ENCODE data around the gene RLBP1. TPM values are rescaled to one million over a fixed set of nuclear protein-coding genes. Genes with fewer than 3 reads are reported as not detected.

Gene RLBP1
- total and polyA plus RNA-seq, 2 of the 13 experiments (the other 11 are each of a cell fraction or from before 2014, with no cell fraction given): 0.07 TPM; not detected in 1

- TF ChIP-seq, protein P1, sequence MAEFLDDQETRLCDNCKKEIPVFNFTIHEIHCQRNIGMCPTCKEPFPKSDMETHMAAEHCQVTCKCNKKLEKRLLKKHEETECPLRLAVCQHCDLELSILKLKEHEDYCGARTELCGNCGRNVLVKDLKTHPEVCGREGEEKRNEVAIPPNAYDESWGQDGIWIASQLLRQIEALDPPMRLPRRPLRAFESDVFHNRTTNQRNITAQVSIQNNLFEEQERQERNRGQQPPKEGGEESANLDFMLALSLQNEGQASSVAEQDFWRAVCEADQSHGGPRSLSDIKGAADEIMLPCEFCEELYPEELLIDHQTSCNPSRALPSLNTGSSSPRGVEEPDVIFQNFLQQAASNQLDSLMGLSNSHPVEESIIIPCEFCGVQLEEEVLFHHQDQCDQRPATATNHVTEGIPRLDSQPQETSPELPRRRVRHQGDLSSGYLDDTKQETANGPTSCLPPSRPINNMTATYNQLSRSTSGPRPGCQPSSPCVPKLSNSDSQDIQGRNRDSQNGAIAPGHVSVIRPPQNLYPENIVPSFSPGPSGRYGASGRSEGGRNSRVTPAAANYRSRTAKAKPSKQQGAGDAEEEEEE (CRISPR knock-in tag; IDR thresholded peaks at IDR 0.05; ENCODE audit: borderline replicate concordance): no peak
- TF ChIP-seq ZMAT5 (CRISPR knock-in tag; IDR thresholded peaks at IDR 0.05; ENCODE audit: borderline replicate concordance, low read depth): no peak
- TF ChIP-seq NFKBIZ (CRISPR knock-in tag; IDR thresholded peaks at IDR 0.05): no peak
- TF ChIP-seq ASH2L (IDR thresholded peaks at IDR 0.05; ENCODE audit: insufficient read length, low read depth, low read length): no peak
- TF ChIP-seq, protein P2, sequence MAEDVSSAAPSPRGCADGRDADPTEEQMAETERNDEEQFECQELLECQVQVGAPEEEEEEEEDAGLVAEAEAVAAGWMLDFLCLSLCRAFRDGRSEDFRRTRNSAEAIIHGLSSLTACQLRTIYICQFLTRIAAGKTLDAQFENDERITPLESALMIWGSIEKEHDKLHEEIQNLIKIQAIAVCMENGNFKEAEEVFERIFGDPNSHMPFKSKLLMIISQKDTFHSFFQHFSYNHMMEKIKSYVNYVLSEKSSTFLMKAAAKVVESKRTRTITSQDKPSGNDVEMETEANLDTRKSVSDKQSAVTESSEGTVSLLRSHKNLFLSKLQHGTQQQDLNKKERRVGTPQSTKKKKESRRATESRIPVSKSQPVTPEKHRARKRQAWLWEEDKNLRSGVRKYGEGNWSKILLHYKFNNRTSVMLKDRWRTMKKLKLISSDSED (CRISPR knock-in tag; IDR thresholded peaks at IDR 0.05): no peak
These were observed 23.8 kb downstream of the RLBP1 start (continued) for GRCh38 chr15:89197503-89197971.

DNA sequence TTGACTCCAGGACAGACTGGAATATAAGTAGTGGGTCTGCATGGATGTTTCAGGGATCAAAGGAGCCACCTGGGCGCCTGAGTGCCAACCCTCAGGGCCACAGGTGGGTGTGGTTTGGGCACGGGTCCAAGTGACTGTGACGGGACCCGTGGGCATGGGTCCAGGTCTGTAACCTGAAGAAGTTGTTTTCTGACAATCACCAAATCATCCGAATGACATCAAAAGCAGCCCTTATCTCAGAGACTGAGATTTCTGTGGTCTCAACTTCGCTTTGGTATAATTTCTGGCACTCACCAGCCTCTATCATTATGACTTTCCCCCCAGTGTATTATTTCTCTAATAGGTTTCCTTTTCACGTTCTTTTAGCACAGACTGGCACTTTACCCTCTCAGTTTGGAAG lies 24.4 kb downstream of the RLBP1 start:
- DNase-seq (ENCODE audit: low spot score) (peak; percentile 15), ATAC-seq (no peak)
- TF ChIP-seq ZNF883 (CRISPR knock-in tag; IDR thresholded peaks at IDR 0.05; ENCODE audit: not compliant biosample characterization): no peak
- no peak for TF ChIP-seq YEATS2 (CRISPR knock-in tag; IDR thresholded peaks at IDR 0.05; ENCODE audit: borderline replicate concordance)
- no peak for TF ChIP-seq ZNF788 (CRISPR knock-in tag; IDR thresholded peaks at IDR 0.05; ENCODE audit: borderline replicate concordance)
- no peak for TF ChIP-seq KAT8 (CRISPR knock-in tag; IDR thresholded peaks at IDR 0.05)
- TF ChIP-seq CHCHD3 (CRISPR knock-in tag; IDR thresholded peaks at IDR 0.05): no peak
- TF ChIP-seq U2AF2 (IDR thresholded peaks at IDR 0.05; ENCODE audit: low read depth, low read length): no peak
- TF ChIP-seq, protein P3, sequence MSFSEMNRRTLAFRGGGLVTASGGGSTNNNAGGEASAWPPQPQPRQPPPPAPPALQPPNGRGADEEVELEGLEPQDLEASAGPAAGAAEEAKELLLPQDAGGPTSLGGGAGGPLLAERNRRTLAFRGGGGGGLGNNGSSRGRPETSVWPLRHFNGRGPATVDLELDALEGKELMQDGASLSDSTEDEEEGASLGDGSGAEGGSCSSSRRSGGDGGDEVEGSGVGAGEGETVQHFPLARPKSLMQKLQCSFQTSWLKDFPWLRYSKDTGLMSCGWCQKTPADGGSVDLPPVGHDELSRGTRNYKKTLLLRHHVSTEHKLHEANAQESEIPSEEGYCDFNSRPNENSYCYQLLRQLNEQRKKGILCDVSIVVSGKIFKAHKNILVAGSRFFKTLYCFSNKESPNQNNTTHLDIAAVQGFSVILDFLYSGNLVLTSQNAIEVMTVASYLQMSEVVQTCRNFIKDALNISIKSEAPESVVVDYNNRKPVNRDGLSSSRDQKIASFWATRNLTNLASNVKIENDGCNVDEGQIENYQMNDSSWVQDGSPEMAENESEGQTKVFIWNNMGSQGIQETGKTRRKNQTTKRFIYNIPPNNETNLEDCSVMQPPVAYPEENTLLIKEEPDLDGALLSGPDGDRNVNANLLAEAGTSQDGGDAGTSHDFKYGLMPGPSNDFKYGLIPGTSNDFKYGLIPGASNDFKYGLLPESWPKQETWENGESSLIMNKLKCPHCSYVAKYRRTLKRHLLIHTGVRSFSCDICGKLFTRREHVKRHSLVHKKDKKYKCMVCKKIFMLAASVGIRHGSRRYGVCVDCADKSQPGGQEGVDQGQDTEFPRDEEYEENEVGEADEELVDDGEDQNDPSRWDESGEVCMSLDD (CRISPR knock-in tag; IDR thresholded peaks at IDR 0.05; ENCODE audit: borderline replicate concordance): no peak
- TF ChIP-seq CREM (IDR thresholded peaks at IDR 0.05): no peak
- TF ChIP-seq CREM (CRISPR knock-in tag; IDR thresholded peaks at IDR 0.05): no peak
- no peak for TF ChIP-seq ZBTB43 (CRISPR knock-in tag; conservative IDR thresholded peaks at IDR 0.05)
- TF ChIP-seq ZNF432 (CRISPR knock-in tag; IDR thresholded peaks at IDR 0.05; ENCODE audit: borderline replicate concordance): no peak

More for the DNA sequence above, 24.4 kb downstream of the RLBP1 start:
- Histone ChIP-seq H3K27me3 (ENCODE audit: control insufficient read depth in 1 of 2, insufficient read depth in 2 of 2, low read length in 2 of 2) (no peaks in the 10 kb centered on the region), H3K4me3 (replicated peaks in 1 of 3; ENCODE audit: insufficient read depth in 1 of 3, low read depth in 2 of 3, low read length in 3 of 3) (no peak overlapping the region), H3K9ac (ENCODE audit: insufficient read depth, low read depth, low read length) (peak overlapping the region; percentile 19; the same call in 1 of the 2 replicates), H3K4me1 (ENCODE audit: insufficient read depth, low read length) (peaks cover 45% of the 10 kb centered on the region), H3K4me2 (ENCODE audit: low read depth, low read length) (peak overlapping the region; percentile 34; the same call in 1 of the 2 replicates), H3K79me2 (ENCODE audit: insufficient read depth, low read length) (no peaks in the 10 kb centered on the region), H3K9me3 (ENCODE audit: low read length) (no peaks in the 10 kb centered on the region), H3K27ac (ENCODE audit: extremely low read length, insufficient read depth, low read length) (peak overlapping the region; percentile 13), H3K36me3 (replicated peaks in 1 of 2; ENCODE audit: control insufficient read depth in 1 of 2, insufficient read depth in 2 of 2, low read length in 2 of 2) (peaks cover 2 to 24% of the 10 kb centered on the region in 2 experiments; a peak in 2 of 5 replicates), H4K20me1 (ENCODE audit: insufficient read depth, low read length) (no peaks in the 10 kb centered on the region), H2AFZ (ENCODE audit: low read length) (no peak overlapping the region)
- no TSS peak for BruUV-seq (replicated peaks)
- intact Hi-C loops (cut with micrococcal nuclease; ENCODE audit: unreplicated experiment): no loop called here
- ChIA-PET CTCF (ENCODE audit: low intra/inter-chr PET ratio, low total read pairs) (no interaction called here), POLR2A (no interaction called here)
- in situ Hi-C loops (cut with HindIII; ENCODE audit: extremely low pct_ligation_motif_present, low pct_unique_long_range_greater_than_20kb): no loop called here
- 84% methylated on average over 5 of the region's 7 CpGs for whole genome bisulfite sequencing (ENCODE audit: low lambda C conversion rate)
- FAIRE-seq: no peak

Measured in HepG2 (cell line).